HUES6 (cell line): ENCODE results near the gene TUBGCP3.

Experiments
- H3K27ac ChIP-seq: 2 replicates; pipeline ENCODE4 v1.7.0; 2013; ENCODE audit warnings: low read depth, mild to moderate bottlenecking, low read length, inconsistent platforms
- H3K27me3 ChIP-seq: 2 replicates; pipeline ENCODE4 v1.6.1; 2013; ENCODE audit warnings: low read length; ENCODE audit not compliant: control insufficient read depth, insufficient read depth
- H3K36me3 ChIP-seq: 2 replicates; pipeline ENCODE4 v1.6.1; 2013; ENCODE audit warnings: low read length; ENCODE audit not compliant: control insufficient read depth, insufficient read depth
- H3K4me1 ChIP-seq: 2 replicates; pipeline ENCODE4 v1.6.1; 2013; ENCODE audit warnings: low read length; ENCODE audit not compliant: control insufficient read depth, insufficient read depth
- H3K4me3 ChIP-seq: 2 replicates; pipeline ENCODE4 v1.5.1; 2013; ENCODE audit warnings: low read depth, low read length
- H3K9ac ChIP-seq: one replicate; pipeline ENCODE4 v1.6.1; 2013; ENCODE audit warnings: mild to moderate bottlenecking, low read length
- H3K9me3 ChIP-seq: 2 replicates; pipeline ENCODE4 v1.6.1; 2013; ENCODE audit warnings: low read depth, low read length; ENCODE audit not compliant: control insufficient read depth, insufficient read depth

The TUBGCP3 gene

GRCh38 chr13:112462408-112462807 lies 125.5 kb downstream of the TUBGCP3 start:
- peaks cover 3% of the 10 kb centered on the region; the same call in 1 of the 2 replicates for H3K9me3 ChIP-seq
- no peaks in the 10 kb centered on the region for H3K27me3 ChIP-seq
- H3K4me3 ChIP-seq = no peak overlapping the region
- H3K9ac ChIP-seq = no peak overlapping the region
- H3K4me1 ChIP-seq = no peaks in the 10 kb centered on the region; the same call in 1 of the 2 replicates
- no peaks in the 10 kb centered on the region for H3K36me3 ChIP-seq
- H3K27ac ChIP-seq = no peak overlapping the region

- no peaks in the 10 kb centered on the region for H3K27me3 ChIP-seq
These were observed 130.5 kb downstream of the TUBGCP3 start for GRCh38 chr13:112457485-112457884.

GRCh38 chr13:112457081-112457480 lies 130.9 kb downstream of the TUBGCP3 start:
- Histone ChIP-seq H3K27me3 (no peaks in the 10 kb centered on the region), H3K9ac (no peak overlapping the region), H3K27ac (no peak overlapping the region), H3K9me3 (peaks cover under 1% of the 10 kb centered on the region; the same call in 1 of the 2 replicates), H3K36me3 (no peaks in the 10 kb centered on the region), H3K4me3 (no peak overlapping the region), H3K4me1 (no peaks in the 10 kb centered on the region)

More at GRCh38 chr13:112457485-112457884, 130.5 kb downstream of the TUBGCP3 start:
- peaks cover 3% of the 10 kb centered on the region; the same call in 1 of the 2 replicates for H3K9me3 ChIP-seq
- no peak overlapping the region for H3K9ac ChIP-seq
- H3K4me3 ChIP-seq = no peak overlapping the region
- no peaks in the 10 kb centered on the region for H3K4me1 ChIP-seq
- H3K27ac ChIP-seq = no peak overlapping the region
- H3K36me3 ChIP-seq = no peaks in the 10 kb centered on the region

GRCh38 chr13:112456138-112457056 lies 131.6 kb downstream of the TUBGCP3 start:
- H3K9ac ChIP-seq = no peak overlapping the region
- no peaks in the 10 kb centered on the region for H3K4me1 ChIP-seq
- no peaks in the 10 kb centered on the region for H3K36me3 ChIP-seq
- H3K4me3 ChIP-seq = no peak overlapping the region
- no peak overlapping the region for H3K27ac ChIP-seq
- no peaks in the 10 kb centered on the region; the same call in 1 of the 2 replicates for H3K9me3 ChIP-seq
- H3K27me3 ChIP-seq = no peaks in the 10 kb centered on the region

- Histone ChIP-seq H3K9ac (no peak overlapping the region), H3K27me3 (no peaks in the 10 kb centered on the region)
These were observed 132.4 kb downstream of the TUBGCP3 start for GRCh38 chr13:112455476-112456059.

GRCh38 chr13:112454648-112455334 lies 133.2 kb downstream of the TUBGCP3 start:
- no peak overlapping the region for H3K27ac ChIP-seq
- no peaks in the 10 kb centered on the region for H3K4me1 ChIP-seq
- no peaks in the 10 kb centered on the region for H3K27me3 ChIP-seq
- no peaks in the 10 kb centered on the region for H3K9me3 ChIP-seq
- H3K9ac ChIP-seq = no peak overlapping the region
- H3K4me3 ChIP-seq = no peak overlapping the region
- no peaks in the 10 kb centered on the region for H3K36me3 ChIP-seq

More at GRCh38 chr13:112455476-112456059, 132.4 kb downstream of the TUBGCP3 start:
- H3K4me3 ChIP-seq = no peak overlapping the region
- no peaks in the 10 kb centered on the region for H3K9me3 ChIP-seq
- H3K27ac ChIP-seq = no peak overlapping the region
- no peaks in the 10 kb centered on the region for H3K4me1 ChIP-seq
- no peaks in the 10 kb centered on the region for H3K36me3 ChIP-seq

GRCh38 chr13:112453874-112454647 lies 133.9 kb downstream of the TUBGCP3 start:
- H3K27ac ChIP-seq = no peak overlapping the region

GRCh38 chr13:112453207-112453829 lies 134.6 kb downstream of the TUBGCP3 start:
- H3K9me3 ChIP-seq = no peaks in the 10 kb centered on the region
- no peak overlapping the region for H3K4me3 ChIP-seq
- no peak overlapping the region for H3K9ac ChIP-seq
- H3K4me1 ChIP-seq = no peaks in the 10 kb centered on the region
- H3K27me3 ChIP-seq = no peaks in the 10 kb centered on the region
- H3K27ac ChIP-seq = no peak overlapping the region
- no peaks in the 10 kb centered on the region for H3K36me3 ChIP-seq

More at GRCh38 chr13:112453874-112454647, 133.9 kb downstream of the TUBGCP3 start:
- Histone ChIP-seq H3K4me3 (no peak overlapping the region), H3K36me3 (no peaks in the 10 kb centered on the region), H3K27me3 (no peaks in the 10 kb centered on the region), H3K9ac (no peak overlapping the region), H3K9me3 (no peaks in the 10 kb centered on the region), H3K4me1 (no peaks in the 10 kb centered on the region)

- H3K27ac ChIP-seq = no peak overlapping the region
- H3K4me3 ChIP-seq = no peak overlapping the region
- H3K4me1 ChIP-seq = no peaks in the 10 kb centered on the region
- no peak overlapping the region for H3K9ac ChIP-seq
- no peaks in the 10 kb centered on the region for H3K27me3 ChIP-seq
- H3K36me3 ChIP-seq = no peaks in the 10 kb centered on the region
- no peaks in the 10 kb centered on the region for H3K9me3 ChIP-seq
These were observed 135.4 kb downstream of the TUBGCP3 start for GRCh38 chr13:112452380-112453206.
